BLaER1 treated with 17β-estradiol and CSF1 and Interleukin-3, amounts not matched to agents 10 nM and 100 nM (cell line): ENCODE measurements around the gene ACOX1.

ENCODE experiments used
- H3K27ac ChIP-seq, 11 experiments: shearing (Covaris generic); formaldehyde crosslinking; 2 replicates each; pipeline ENCODE4 v1.8.1; 2022
- H3K27me3 ChIP-seq, 11 experiments: shearing (Covaris generic); formaldehyde crosslinking; 2 replicates each; pipeline ENCODE4 v1.8.1; 2022
- H3K36me3 ChIP-seq, 11 experiments: shearing (Covaris generic); formaldehyde crosslinking; 2 replicates each; pipeline ENCODE4 v1.8.1; 2022
- H3K4me1 ChIP-seq, 10 experiments: shearing (Covaris generic); formaldehyde crosslinking; 2 replicates each; pipeline ENCODE4 v1.8.1; 2022
- H3K4me2 ChIP-seq, 11 experiments: shearing (Covaris generic); formaldehyde crosslinking; 2 replicates each; pipeline ENCODE4 v1.8.1; 2022
- H3K4me3 ChIP-seq, 10 experiments: shearing (Covaris generic); formaldehyde crosslinking; 2 replicates each; pipeline ENCODE4 v1.8.1; 2022
- H3K9ac ChIP-seq, 11 experiments: shearing (Covaris generic); formaldehyde crosslinking; 2 replicates each; pipeline ENCODE4 v1.8.1; 2022
- H3K9me3 ChIP-seq, 11 experiments: shearing (Covaris generic); formaldehyde crosslinking; replicated peaks in 1 of 11; 2 replicates each; pipeline ENCODE4 v1.8.1; 2022
- H4K20me1 ChIP-seq, 11 experiments: shearing (Covaris generic); formaldehyde crosslinking; 2 replicates each; pipeline ENCODE4 v1.8.1; 2022
- Cebpa-rat ChIP-seq, 11 experiments: shearing (Covaris generic); IDR thresholded peaks; 2 replicates each; pipeline ENCODE4 v1.8.1; 2022

Gene ACOX1

DNA sequence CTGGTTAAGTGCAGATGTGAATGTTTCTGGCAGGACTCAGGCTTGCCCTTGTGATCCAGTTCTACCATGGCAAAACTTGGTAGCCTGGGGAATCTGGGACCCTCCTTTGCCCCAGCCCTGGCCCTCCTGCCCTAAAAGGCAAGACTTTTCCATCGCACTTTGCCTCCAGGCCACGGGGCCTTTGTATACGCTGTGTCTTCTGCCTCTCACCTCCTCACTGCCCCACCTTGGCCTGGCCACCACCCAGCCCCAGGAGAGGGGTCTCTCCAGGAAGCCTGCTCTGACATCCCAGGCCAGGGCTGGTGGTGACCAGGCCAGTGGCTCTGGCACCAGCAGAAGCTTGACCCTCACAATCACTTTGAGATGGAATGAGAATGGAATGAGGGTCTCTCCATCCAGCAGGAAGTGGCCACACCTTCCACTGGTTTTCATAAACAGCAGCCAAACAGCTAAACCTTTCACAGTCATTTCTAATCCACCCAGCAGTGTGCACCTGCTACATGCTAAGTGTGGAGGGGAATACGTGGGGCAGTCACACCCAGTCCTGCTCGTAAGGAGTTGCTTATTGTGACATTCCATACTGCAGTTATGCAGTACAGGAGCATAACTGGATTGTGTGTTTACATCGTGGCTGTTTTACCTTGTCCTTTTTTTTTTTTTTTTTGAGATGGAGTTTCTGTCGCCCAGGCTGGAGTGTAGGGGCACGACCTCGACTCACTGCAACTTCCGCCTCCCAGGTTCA lies 72.7 kb downstream of the ACOX1 start:
- no peaks in the 10 kb centered on the region for H3K9me3 ChIP-seq
- H3K27ac ChIP-seq: peak overlapping the region in 9 of 11 experiments; percentile 45 to 93 (median 86); a peak in 17 of 22 replicates
- no peaks in the 10 kb centered on the region for H3K27me3 ChIP-seq
- TF ChIP-seq Cebpa-rat (IDR thresholded peaks at IDR 0.05): 0 out of 22 replicates have a peak, but pooled peaks of 1 of the 11 experiments have one; percentile 0
- H3K9ac ChIP-seq: peak overlapping the region in 9 of 11 experiments; percentile 12 to 96 (median 88); a peak in 13 of 22 replicates
- H3K36me3 ChIP-seq: peaks cover 11 to 20% (median 17%) of the 10 kb centered on the region in 11 experiments
- H4K20me1 ChIP-seq: peaks cover 0 to 4% (median 0%) of the 10 kb centered on the region in 11 experiments; a peak in 2 of 22 replicates
- peaks cover 42 to 62% (median 55%) of the 10 kb centered on the region in 10 experiments for H3K4me1 ChIP-seq
- H3K4me2 ChIP-seq: peak overlapping the region; percentile 65 to 91 (median 79)
- H3K4me3 ChIP-seq: no peak overlapping the region

DNA sequence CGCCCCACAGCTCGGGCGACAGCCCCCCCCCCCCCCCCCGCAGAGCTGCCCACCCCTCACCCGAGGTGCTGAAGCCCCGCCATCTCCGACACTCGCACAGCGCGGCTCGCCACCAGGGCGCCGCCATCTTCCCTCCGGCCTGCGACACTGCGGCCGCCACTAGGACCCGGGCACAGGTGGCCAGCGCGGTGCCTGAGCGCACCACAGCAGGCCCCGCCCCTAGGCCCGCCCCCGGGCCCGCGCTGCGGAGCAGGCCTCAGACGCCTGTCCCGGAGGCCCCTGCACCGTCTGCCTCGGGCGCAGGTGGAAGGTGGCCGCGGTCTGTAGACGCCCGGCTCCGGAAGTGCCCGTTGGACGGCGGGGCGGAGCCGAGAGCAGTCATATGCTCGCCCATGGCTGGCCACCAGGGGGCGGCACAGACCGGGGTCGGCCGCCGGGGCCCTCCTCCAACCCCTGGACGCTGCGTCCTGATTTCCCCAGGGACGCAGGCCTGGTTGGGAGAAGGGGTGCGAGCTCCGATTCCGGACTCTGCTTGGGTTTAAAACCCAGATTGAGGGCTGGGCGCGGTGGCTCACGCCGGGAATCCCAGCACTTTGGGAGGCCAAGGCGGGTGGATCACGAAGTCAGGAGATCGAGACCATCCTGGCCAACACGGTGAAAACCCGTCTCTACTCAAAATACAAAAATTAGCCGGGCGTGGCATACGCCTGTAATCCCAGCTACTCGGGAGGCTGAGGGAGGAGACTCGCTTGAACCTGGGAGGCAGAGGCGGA lies 74.0 kb downstream of the ACOX1 start, which contains the start of gene MRPL38:
MRPL38 (minus strand) TSS at position 136 of the 773 bp plus-strand sequence; CDS start at position 127, 9 bp downstream.
- peak within 1 kb of the TSS; percentile 82 to 97 (median 93) for H3K4me3 ChIP-seq
- peaks cover 25 to 34% (median 31%) of the 10 kb centered on the region in 11 experiments for H3K36me3 ChIP-seq
- H3K4me2 ChIP-seq: peak within 1 kb of the TSS; percentile 80 to 99 (median 96)
- H4K20me1 ChIP-seq: peaks cover 0 to 4% (median 0%) of the 10 kb centered on the region in 11 experiments; a peak in 2 of 22 replicates
- H3K27me3 ChIP-seq: no peaks in the 10 kb centered on the region
- no peak for TF ChIP-seq Cebpa-rat (IDR thresholded peaks at IDR 0.05)
- H3K9me3 ChIP-seq: no peaks in the 10 kb centered on the region
- peak within 1 kb of the TSS; percentile 79 to 93 (median 86) for H3K27ac ChIP-seq
- H3K9ac ChIP-seq: peak within 1 kb of the TSS; percentile 83 to 97 (median 92)
- H3K4me1 ChIP-seq: peaks cover 32 to 50% (median 42%) of the 10 kb centered on the region in 10 experiments

DNA sequence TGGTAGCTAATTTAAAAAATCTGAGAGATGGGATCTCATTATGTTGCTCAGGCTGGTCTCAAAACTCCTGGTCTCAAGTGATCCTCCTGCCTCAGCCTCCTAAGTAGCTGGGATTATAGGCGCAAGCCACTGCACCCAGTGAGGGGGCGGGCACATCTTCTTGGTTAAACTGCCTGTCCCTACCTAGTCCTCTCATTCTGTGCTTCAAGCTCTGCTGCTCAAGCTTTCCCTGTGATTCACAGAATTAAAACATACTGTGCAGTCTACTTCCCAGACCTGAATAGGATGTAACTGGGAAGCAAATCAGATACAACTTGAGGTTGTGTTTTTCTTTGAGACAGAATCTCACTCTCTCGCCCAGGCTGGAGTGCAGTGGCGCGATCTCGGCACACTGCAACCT lies 76.6 kb downstream of the ACOX1 start:
- peaks cover 41 to 59% (median 54%) of the 10 kb centered on the region in 11 experiments for H3K36me3 ChIP-seq
- no peaks in the 10 kb centered on the region for H3K27me3 ChIP-seq
- H3K4me3 ChIP-seq: no peak overlapping the region
- H4K20me1 ChIP-seq: peaks cover 0 to 2% (median 0%) of the 10 kb centered on the region in 11 experiments; a peak in 2 of 22 replicates
- H3K9ac ChIP-seq: peak overlapping the region in 8 of 11 experiments; percentile 3 to 86 (median 41); a peak in 6 of 22 replicates
- H3K4me1 ChIP-seq: peaks cover 34 to 54% (median 41%) of the 10 kb centered on the region in 10 experiments
- peak overlapping the region in 3 of 11 experiments; percentile 20 to 81 (median 24); a peak in 5 of 22 replicates for H3K27ac ChIP-seq
- no peak for TF ChIP-seq Cebpa-rat (IDR thresholded peaks at IDR 0.05)
- no peaks in the 10 kb centered on the region for H3K9me3 ChIP-seq
- H3K4me2 ChIP-seq: peak overlapping the region in 6 of 11 experiments; percentile 80 to 99 (median 93); a peak in 8 of 22 replicates

DNA sequence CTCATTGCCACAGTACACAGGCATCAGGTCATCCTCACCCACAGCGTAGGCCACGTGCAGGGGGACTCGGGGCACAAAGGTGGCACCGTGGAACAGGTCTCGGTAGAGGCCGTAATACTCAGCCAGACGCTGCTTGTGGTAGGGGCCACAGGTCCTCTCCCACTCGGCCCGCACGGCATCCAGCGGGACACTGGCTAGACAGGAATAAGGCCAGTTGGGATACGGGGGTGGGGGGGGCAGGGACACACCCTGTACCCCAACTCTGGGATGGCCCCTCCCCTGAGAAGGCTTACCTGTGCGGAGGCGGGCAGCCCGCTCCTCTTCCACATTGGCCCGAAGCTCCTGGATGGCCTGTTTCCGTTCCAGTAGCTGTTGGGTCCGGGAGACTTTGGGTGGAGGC lies 77.2 kb downstream of the ACOX1 start:
- no peak for TF ChIP-seq Cebpa-rat (IDR thresholded peaks at IDR 0.05)
- peak overlapping the region in 3 of 11 experiments; percentile 32 to 86 (median 38); a peak in 1 of 22 replicates for H3K9ac ChIP-seq

DNA sequence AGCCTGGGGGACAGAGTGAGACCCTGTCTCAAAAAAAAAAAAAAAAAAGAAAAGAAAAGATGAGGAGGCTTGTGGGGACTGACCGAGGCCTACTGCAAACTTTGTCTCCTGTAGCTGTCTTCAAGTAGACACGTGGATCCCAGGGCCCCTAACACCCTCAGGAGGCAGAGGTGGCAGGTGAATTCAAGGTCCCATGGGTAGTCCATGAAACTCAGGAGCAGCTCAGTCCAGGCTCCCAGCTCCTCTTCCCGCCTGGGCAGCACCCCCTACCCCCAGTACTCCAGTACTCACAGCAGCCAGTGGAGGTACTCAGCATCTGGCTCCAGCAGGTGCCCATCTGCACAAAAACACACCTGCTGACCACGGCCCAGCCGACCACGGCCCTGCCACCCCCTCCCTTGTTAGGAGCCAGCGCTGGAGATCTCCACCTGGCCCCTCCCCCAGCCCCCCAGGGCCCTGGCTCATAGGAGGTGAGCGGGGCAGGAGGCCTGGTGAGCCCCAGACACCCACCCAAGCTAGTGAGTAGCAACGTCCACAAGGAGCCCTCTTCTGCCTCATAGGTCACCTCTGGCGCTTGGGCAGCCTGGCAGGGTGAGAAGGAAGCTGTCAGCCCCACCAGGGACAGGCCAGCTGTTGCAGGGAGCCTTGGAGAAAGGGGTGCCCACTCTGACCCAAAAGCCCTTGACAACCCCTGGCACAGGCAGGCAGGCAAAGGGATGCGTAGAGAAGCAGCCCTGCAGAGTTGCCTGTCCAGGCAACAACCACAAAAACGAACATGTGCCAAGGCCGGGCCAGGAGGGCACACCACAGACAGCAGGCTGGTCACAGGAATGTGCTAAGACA lies 78.1 kb downstream of the ACOX1 start:
- TF ChIP-seq Cebpa-rat (IDR thresholded peaks at IDR 0.05): no peak
- Histone ChIP-seq H3K9ac (peak overlapping the region in 2 of 11 experiments; percentile 19 to 32; a peak in 2 of 22 replicates), H3K36me3 (peaks cover 41 to 62% (median 54%) of the 10 kb centered on the region in 11 experiments), H3K4me1 (peaks cover 33 to 53% (median 41%) of the 10 kb centered on the region in 10 experiments), H4K20me1 (peaks cover 0 to 2% (median 0%) of the 10 kb centered on the region in 11 experiments; a peak in 2 of 22 replicates), H3K4me2 (no peak overlapping the region), H3K4me3 (no peak overlapping the region), H3K27me3 (no peaks in the 10 kb centered on the region), H3K27ac (no peak overlapping the region), H3K9me3 (no peaks in the 10 kb centered on the region)

More for the DNA sequence above, 77.2 kb downstream of the ACOX1 start:
- peak overlapping the region in 1 of 11 experiments; percentile 89; a peak in 2 of 22 replicates for H3K4me2 ChIP-seq
- peaks cover 0 to 2% (median 0%) of the 10 kb centered on the region in 11 experiments; a peak in 2 of 22 replicates for H4K20me1 ChIP-seq
- no peaks in the 10 kb centered on the region for H3K9me3 ChIP-seq
- no peaks in the 10 kb centered on the region for H3K27me3 ChIP-seq
- H3K36me3 ChIP-seq: peaks cover 41 to 62% (median 54%) of the 10 kb centered on the region in 11 experiments
- peaks cover 39 to 59% (median 46%) of the 10 kb centered on the region in 10 experiments for H3K4me1 ChIP-seq
- no peak overlapping the region for H3K4me3 ChIP-seq
- peak overlapping the region in 2 of 11 experiments; percentile 24 to 81; a peak in 4 of 22 replicates for H3K27ac ChIP-seq

DNA sequence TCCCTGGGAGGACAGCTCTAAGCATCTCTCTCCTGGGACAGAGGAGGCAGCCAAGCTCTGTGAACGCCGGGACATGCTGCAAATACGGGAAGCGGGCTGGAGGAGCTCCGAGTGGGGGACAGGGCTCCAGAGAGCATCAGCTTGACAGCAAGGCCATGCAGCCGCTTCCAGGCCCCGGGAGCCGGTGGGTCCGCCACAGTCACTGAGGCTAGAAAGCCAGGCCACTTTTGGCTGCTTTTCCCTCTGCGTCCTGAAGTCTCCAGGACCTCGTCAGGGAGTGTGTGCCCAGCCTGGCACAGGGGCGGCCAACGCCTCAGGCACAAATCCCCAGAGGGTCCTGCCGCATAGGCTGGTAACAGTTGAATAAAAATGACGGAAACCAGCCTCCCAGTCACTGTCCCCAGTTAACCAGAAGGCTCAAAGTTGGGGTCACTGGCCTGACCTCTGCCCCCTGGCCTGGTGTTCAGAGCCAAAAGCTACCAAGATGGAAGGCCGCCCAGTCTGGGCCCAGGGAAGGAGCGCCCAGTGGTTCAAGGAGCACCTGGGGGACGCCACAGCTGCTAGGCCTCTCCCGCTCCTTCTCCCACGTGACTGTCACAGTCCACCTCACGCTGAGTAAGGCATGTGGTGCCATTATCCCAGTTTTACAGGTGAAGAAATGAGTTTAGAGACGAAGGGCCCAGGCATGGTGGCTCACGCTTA lies 79.0 kb downstream of the ACOX1 start:
- TF ChIP-seq Cebpa-rat (IDR thresholded peaks at IDR 0.05): no peak
- Histone ChIP-seq H3K4me1 (peaks cover 35 to 55% (median 43%) of the 10 kb centered on the region in 10 experiments), H3K9ac (peak overlapping the region in 3 of 11 experiments; percentile 9 to 29 (median 22); a peak in 3 of 22 replicates), H3K4me2 (no peak overlapping the region), H3K9me3 (no peaks in the 10 kb centered on the region), H3K36me3 (peaks cover 41 to 62% (median 54%) of the 10 kb centered on the region in 11 experiments), H4K20me1 (peaks cover 0 to 5% (median 2%) of the 10 kb centered on the region in 11 experiments; a peak in 11 of 22 replicates), H3K27me3 (no peaks in the 10 kb centered on the region), H3K4me3 (no peak overlapping the region), H3K27ac (no peak overlapping the region)

DNA sequence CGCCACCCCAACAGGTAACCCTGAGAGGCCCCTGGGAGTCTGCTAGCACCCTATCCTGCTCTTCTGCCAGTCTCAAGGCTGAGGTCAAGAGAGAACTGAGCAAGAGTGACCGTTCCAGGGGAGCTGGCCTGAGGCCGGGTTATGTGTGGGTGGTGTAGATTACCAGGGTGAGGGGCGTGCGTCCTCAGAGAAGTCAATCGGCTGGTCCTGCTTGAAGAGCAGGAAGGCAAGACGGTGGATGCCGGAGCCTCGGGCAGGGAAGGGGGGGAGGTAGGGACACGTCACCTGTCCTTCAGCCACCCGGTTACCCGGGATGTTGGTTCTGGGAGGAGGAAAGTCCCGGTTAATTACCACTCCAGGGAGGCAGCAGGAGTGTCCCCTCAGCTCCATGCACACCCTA lies 79.6 kb downstream of the ACOX1 start:
- H3K4me2 ChIP-seq: no peak overlapping the region
- H3K4me3 ChIP-seq: no peak overlapping the region
- no peak for TF ChIP-seq Cebpa-rat (IDR thresholded peaks at IDR 0.05)
- no peaks in the 10 kb centered on the region for H3K27me3 ChIP-seq
- peaks cover 41 to 60% (median 48%) of the 10 kb centered on the region in 10 experiments for H3K4me1 ChIP-seq
- no peaks in the 10 kb centered on the region for H3K9me3 ChIP-seq
- H3K9ac ChIP-seq: peak overlapping the region in 1 of 11 experiments; percentile 22; a peak in 1 of 22 replicates
- peaks cover 0 to 11% (median 8%) of the 10 kb centered on the region in 11 experiments; a peak in 13 of 22 replicates for H4K20me1 ChIP-seq
- H3K27ac ChIP-seq: no peak overlapping the region
- peaks cover 41 to 62% (median 54%) of the 10 kb centered on the region in 11 experiments for H3K36me3 ChIP-seq
